CD4-positive, alpha-beta T cell treated with Interleukin-10 for 1 hour (primary cell): ENCODE data around the gene DUSP2.
"Not testable (repeated sequence)": the region's sequence is repeated elsewhere in the genome, so short reads cannot be mapped to it uniquely, and the experiment has no call there.

Experiments
- DNase-seq: peaks from one replicate; pipeline ENCODE4 v3.0.0-alpha.2; 2020

The DUSP2 gene

GRCh38 chr2:96161898-96162297, 16.7 kb upstream of the DUSP2 start:
- DNase-seq, result peak; percentile 42

- not testable (repeated sequence) for DNase-seq
Measured at GRCh38 chr2:96160366-96160765, 15.1 kb upstream of the DUSP2 start.

DNA sequence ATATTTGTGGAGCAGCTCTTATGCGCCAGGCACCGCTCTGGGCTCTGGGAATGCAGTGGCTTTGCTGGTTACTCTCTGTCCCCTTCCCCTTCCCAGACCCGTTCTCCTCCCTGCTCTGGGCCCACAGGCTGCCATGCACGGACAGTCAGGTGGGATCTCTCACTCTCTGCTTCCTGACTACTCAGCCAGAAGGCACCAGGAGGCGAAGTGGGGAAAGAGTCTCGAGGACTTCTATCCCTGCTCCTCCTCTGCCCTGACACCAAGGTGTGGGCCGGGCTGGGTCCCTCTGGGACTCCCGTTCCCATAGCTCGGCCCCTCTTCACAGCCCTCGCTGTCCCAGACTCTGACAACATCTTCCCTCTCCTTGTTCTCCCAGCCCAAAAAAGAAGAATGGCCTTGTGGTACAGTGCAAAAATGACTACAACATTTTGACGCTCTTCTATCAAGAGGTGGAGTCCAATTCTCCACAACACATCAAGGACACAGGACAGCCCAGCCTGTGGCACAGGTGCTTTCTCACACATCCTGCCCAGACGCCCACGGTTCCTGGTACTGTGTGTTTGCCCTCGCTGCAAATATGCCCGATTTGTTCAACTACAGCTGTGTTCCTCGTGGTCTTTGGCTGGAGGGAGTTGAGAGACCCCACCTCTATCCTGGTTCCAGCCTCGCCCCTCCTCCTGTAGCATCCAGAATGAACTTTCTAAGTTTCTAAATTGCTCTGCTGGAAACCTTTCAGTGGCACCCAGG, 14.0 kb upstream of the DUSP2 start:
- peak; percentile 50 for DNase-seq

DNA sequence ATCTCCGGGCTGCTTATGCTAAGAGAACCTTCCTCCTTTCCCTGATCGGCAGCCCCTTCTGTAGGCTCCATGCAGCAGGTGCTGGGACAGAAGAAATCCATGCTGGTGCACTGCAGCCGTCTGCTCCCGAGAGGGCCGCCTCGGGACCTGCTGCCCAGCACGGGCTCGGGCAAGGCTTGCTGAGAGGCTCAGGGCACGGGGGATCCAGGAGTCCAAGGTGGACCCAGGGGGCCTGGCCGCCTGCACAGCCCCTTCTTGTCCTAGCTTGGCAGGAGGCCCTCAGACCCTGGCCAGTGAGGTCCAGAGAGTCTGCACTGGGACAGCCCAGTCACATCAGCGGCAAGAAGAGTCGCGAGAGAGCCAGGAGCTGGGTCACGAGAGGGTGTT, 13.3 kb upstream of the DUSP2 start:
- no peak for DNase-seq

DNA sequence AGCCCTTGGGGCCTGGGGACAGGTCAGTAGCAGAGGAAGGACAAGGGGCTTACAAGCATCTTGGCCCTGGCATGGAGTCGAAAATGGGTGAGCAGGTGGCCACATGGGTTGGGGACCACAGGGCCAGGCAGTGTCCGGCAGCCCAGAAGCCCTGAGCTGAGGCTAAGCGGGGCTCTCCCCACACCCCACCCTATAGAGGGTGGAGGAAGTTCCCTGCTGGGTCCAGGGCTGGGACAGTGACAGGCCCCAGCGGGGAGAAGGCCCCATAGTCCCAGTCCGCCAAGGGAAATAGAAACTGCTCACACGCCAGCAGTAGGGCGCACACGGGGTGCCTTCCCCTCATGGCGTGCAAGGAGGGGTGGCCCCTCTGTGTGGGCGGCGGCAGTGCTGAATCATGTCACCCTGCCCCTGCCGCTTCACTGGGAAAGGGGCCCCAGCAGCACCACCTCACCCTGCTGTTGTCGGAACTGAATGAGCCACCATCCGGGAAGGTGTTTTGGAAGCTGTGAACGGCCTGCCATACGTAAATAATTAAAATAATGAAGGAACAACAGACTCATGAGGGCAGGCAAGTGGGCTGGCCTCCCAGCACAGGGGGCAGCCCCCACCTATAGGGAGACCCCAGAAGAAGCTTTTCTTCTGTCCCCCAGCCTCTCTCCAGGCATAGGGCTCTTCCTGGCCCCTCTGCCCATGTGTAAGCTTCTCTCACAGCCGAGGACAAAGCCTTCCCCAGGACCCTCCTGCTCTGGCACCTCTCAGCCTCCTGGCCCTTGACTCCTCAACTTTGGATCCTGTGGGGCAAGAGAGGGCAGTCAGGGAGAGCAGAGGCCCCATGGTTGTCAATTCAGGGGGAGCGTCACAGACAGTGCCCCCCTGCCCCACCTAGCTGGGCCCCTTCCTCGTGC, 12.7 kb upstream of the DUSP2 start:
- DNase-seq, result peak; percentile 71

DNA sequence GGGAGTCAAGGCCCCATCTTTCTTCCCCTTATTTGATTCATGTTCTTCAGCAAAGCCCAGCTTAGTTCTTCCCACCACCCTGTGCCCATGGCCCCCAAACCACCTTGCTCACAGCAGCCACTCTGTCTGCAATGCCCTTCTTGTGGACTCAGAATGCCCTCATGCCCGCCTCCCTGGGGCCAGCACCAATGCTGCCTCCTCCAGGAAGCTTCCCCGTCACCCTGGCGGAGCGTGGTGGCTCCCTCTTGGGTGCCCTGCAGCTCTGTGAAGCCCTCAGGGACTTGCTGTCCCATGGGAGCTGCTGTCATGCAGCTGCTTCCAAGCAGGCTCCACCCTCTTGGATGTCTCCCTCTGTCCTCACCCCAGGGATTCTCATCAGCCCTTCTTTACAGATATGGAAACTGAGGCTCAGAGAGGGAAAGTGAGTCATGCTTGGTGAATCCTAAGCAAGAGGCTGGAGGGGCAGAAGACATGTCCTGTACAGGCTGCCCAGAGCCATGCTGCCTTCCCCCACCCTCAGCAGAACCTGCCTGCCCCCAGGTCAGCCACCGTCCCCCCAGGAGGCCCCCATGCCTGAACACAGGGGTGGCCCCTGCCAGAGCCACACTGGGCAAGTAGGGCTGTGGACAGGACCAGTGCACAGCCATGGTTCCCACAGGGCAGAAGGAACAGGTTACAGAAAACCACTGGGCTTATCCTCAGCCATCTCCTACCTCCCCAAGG, 11.8 kb upstream of the DUSP2 start:
- no peak for DNase-seq

DNA sequence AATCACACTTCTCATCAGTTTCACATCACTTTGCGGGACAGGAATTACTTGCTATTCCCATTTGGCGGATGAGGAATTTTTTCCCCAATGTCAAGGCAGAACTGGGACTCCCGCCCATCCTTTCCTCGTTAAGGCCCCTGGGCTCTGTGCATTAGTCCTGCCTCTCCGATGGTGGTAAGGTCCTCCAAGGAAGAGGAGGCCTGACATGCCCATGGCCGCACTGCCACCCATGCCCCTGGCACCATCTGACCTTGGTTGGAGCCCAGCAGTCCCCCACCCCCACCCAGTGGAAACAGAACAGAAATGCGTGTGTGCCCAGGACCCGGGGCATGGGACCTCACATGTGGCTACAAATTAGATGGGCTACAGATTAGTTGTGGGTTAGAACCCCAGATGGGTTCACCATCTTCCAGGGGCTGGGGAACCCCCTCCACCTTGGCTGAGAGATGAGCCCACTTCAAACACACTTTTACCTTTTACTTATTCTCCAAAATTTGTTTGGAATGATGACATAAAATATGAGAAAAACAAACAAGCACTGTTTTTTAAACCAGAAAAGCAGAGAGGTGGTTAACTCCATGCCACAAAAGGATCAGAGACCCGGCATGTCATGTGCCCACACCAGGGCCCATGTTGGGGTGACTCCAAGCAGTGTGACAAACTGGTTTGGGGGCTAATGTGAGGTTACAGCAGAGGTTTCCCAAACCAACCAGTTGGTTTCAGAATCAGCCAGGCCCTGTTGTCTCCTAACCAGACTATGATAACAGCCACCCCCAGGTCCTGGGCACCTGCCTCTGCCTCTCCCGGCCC, 11.0 kb upstream of the DUSP2 start:
- peak; percentile 53 for DNase-seq

- no peak for DNase-seq
Measured at GRCh38 chr2:96154506-96155380, 9.5 kb upstream of the DUSP2 start.

DNA sequence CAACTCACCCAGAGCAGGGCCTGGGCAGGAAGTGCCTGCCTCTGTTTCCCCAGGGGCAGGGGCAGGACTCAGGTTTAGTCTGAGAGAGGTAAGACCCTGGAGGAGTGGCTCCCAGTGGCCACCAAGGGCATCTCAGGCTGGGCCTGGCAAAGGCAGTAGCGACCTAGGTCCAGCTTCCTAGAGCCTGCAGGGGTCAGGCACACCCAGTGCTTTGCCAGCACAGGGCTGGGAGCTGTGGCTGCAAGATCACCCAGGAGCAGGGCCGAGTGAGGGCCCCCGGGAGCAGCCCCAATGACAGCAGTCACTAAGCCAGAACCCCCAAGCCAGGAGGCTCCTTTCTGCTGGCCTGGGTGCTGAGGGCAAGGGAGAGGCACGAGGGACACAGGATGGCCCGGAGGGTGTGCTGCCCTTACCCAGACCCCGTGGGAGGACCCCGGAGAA, 8.8 kb upstream of the DUSP2 start:
- DNase-seq, result no peak

GRCh38 chr2:96153291-96153713, 8.1 kb upstream of the DUSP2 start:
- DNase-seq, result no peak

DNA sequence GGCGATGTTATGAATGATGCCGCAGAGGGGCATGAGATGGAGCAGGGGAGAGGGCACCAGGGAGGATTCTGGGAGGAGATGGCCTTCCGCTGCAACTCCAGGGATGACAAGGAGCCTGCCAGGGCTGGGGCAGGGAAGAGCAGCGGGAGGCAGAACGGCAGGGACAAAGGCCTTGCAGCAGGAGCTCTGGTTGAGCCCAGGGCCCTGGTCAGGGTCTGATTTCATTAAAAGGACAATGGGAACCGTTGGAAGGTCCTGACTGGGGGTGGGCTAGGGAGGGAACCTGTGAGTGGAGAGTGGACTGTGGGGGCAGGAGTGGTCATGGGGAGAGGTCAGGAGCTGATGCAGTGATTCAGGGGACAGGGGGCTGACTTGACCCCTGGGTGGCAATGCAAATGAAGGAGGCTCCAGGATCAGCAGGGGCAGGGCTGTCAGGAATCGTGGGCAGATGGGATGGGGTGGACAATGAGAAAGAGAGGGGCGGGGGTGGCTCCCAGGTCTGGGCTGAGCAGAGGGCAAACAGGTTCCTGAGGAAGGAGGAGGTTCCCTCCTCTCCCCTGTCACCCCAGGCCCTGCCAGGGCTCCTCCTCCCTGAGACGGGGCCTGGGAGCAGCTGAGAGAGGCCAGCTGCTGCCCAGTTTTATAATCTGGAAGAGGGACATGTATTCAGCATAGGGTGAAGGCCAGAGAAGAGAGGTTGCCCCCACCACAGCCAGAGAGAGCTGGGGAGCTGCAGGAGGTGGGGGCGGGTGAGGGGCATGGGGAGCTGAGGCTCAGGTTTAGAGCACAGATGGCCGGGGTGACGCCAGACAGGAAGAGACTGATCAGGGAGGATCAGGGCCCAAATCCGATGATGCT, 7.3 kb upstream of the DUSP2 start:
- DNase-seq, result no peak

GRCh38 chr2:96151595-96152303, 6.5 kb upstream of the DUSP2 start:
- DNase-seq, result no peak

- DNase-seq, result no peak
Measured at GRCh38 chr2:96150791-96151594, 5.8 kb upstream of the DUSP2 start.

DNA sequence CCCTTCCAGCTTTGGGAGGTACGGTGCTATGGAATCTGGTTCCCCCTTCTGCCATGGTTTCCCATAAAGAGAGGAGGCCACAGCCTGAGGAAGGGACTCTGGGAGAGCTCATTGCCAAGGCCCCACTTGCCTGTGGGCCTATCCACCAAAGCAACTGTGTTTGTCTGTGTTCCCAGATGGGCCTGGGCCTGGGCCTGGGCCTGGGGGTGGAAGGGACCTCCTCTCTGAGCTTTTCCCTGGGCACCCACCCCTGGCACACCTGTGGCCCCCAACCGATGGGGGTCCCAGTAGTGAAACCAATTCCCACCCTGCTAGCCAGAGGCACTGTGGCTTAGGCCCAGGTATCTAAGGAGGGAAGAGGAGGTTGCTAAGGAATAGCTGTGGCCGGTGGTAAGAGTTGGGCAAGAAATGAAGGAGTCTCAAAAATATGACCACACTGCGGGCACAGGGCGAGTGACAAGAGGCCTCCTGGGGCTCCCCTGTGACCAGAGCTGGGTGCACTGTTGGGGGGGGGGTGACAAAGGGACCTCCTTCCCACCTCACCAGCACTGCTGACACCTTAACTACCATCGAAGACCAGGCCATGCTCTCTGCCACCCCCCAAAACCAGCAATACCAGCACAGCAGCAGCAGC, 4.9 kb upstream of the DUSP2 start:
- DNase-seq, result no peak

GRCh38 chr2:96148410-96149217, 3.4 kb upstream of the DUSP2 start:
- DNase-seq, result peak; percentile 97

GRCh38 chr2:96147593-96148201, 2.5 kb upstream of the DUSP2 start:
- DNase-seq, result peak; percentile 33
